OCI-LY7 (cell line): ENCODE data around the gene PRSS2. TPM values are rescaled to one million over a fixed set of nuclear protein-coding genes. Genes with fewer than 3 reads are reported as not detected.

ENCODE experiments used
- BruUV-seq: library from RNA; stranded (reverse); fragments of 400-500 nt; replicated peaks from 2 replicates; lab custom pipeline; 2021; lab: Mats Ljungman, UMichigan
- CTCF ChIA-PET: fragments of 300-600 bp; sonication (Branson Sonifier 250); formaldehyde crosslinking; loops from one replicate; lab custom pipeline; 2022; ENCODE audit warnings: antibody characterized with exemption; ENCODE audit not compliant: unreplicated experiment; lab: Charles Lee
- POLR2A ChIA-PET: fragments of 300-600 bp; sonication (Branson Sonifier 250); formaldehyde crosslinking; loops from one replicate; lab custom pipeline; 2022; ENCODE audit warnings: antibody characterized with exemption; lab: Charles Lee
- DNase-seq: peaks from one replicate; pipeline ENCODE4 v3.0.0-alpha.2; 2015; ENCODE audit warnings: low spot score
- H2AFZ ChIP-seq: fragments of 200-600 bp; sonication (generic), shearing (Covaris generic); 2 replicates; pipeline ENCODE4 v1.6.1; 2014; ENCODE audit warnings: mild to moderate bottlenecking, antibody characterized with exemption, low read length, moderate library complexity
- H3K27ac ChIP-seq: fragments of 200-600 bp; sonication (generic); 2 replicates; pipeline ENCODE4 v1.5.1; 2014; ENCODE audit warnings: mixed run types, low read depth, mild to moderate bottlenecking, moderate library complexity, low read length, inconsistent platforms; ENCODE audit not compliant: poor library complexity, severe bottlenecking
- H3K36me3 ChIP-seq: fragments of 200-600 bp; sonication (generic); 2 replicates; pipeline ENCODE4 v1.6.1; 2014; ENCODE audit warnings: mild to moderate bottlenecking, antibody characterized with exemption, low read length, moderate library complexity, mixed read lengths; ENCODE audit not compliant: insufficient read depth
- H3K4me1 ChIP-seq: fragments of 200-600 bp; sonication (generic); 2 replicates; pipeline ENCODE4 v1.5.1; 2014; ENCODE audit warnings: mild to moderate bottlenecking, low read length; ENCODE audit not compliant: insufficient read depth, poor library complexity, severe bottlenecking
- H3K4me2 ChIP-seq: fragments of 200-600 bp; sonication (generic); 2 replicates; pipeline ENCODE4 v1.6.1; 2014; ENCODE audit warnings: mild to moderate bottlenecking, low read length
- H3K4me3 ChIP-seq: fragments of 200-600 bp; sonication (generic); 2 replicates; pipeline ENCODE4 v1.5.1; 2014; ENCODE audit warnings: mild to moderate bottlenecking, low read depth, low read length; ENCODE audit not compliant: poor library complexity, severe bottlenecking
- H3K79me2 ChIP-seq: fragments of 200-600 bp; sonication (generic); 2 replicates; pipeline ENCODE4 v1.6.1; 2016; ENCODE audit warnings: low read depth, mild to moderate bottlenecking, low read length, moderate library complexity, mixed read lengths; ENCODE audit not compliant: insufficient read depth
- H3K9me2 ChIP-seq: fragments of 200-600 bp; sonication (generic); 2 replicates; pipeline ENCODE4 v1.6.1; 2016; ENCODE audit warnings: mild to moderate bottlenecking, low read length, mixed read lengths; ENCODE audit not compliant: insufficient read depth
- H3K9me3 ChIP-seq: fragments of 200-600 bp; sonication (generic); 2 replicates; pipeline ENCODE4 v1.6.1; 2014; ENCODE audit warnings: mild to moderate bottlenecking, mixed run types, low read length, mixed read lengths
- H4K20me1 ChIP-seq: fragments of 200-600 bp; sonication (generic); 2 replicates; pipeline ENCODE4 v1.6.1; 2014; ENCODE audit warnings: mild to moderate bottlenecking, antibody characterized with exemption, low read length, moderate library complexity, mixed read lengths; ENCODE audit not compliant: insufficient read depth
- EZH2phosphoT487 ChIP-seq: fragments of 200-600 bp; sonication (generic); IDR thresholded peaks from 2 replicates; pipeline ENCODE4 v1.6.1; 2018; ENCODE audit warnings: low read depth, borderline replicate concordance, mild to moderate bottlenecking, mixed run types, antibody characterized with exemption, low read length, moderate library complexity, mixed read lengths
- intact Hi-C: fragments of 100-400 bp; cut with micrococcal nuclease; formaldehyde crosslinking; loops from one replicate; pipeline ENCODE4 v1.10.0; 2022; ENCODE audit not compliant: unreplicated experiment
- total RNA-seq, 2 experiments: library from RNA; depleted of rRNA in 1 of 2; stranded (reverse); fragments of >200 nt in 1 of 2; shearing (Covaris generic) in 1 of 2; gene quantifications; 2 replicates each; pipeline ENCODE4 v1.2.3, GENCODE V29; 2014 to 2022
- TF ChIP-seq, protein P1 (sequence below): fragments of 200-600 bp; sonication (generic); conservative IDR thresholded peaks from 2 replicates; pipeline ENCODE4 v1.5.1; 2014; ENCODE audit warnings: mild to moderate bottlenecking, antibody characterized with exemption, low read length, moderate library complexity, mixed read lengths

Gene PRSS2
- total RNA-seq, 2 experiments from 2014 or later, result 0.60 to 1.1 TPM

DNA sequence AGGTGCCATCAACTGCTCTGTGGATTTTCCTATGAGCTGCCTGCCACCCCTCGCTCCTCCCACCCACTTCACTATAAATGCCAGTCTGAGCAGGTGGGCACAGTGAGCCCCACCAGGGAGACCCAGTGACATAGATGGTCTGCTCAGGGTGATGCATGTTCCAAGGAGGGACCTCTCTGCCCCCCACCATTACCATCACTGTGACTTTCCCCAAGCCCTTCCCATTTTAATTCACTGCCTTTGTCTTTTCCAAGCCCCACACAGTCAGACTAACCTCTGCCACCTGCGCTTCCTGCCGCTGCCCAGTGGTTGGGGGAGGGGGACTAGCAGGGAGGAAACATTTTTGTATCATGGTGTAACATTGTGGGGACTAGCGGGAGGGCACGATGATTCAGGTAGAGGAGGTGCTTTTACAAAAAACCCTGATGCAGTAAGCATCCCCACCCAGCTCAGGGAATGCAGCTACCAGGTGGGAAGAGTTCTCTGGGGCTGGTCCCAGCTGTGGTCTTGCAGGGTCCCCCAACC, 24.6 kb downstream of the PRSS2 start:
- Histone ChIP-seq H3K4me3 (peak overlapping the region; percentile 81), H3K36me3 (peaks cover 22% of the 10 kb centered on the region; the same call in 1 of the 2 replicates), H3K79me2 (peaks cover 48% of the 10 kb centered on the region; the same call in 1 of the 2 replicates), H3K27ac (peak overlapping the region; percentile 88), H2AFZ (peak overlapping the region; percentile 3; the same call in 1 of the 2 replicates), H3K9me2 (no peaks in the 10 kb centered on the region), H3K4me1 (peaks cover 78% of the 10 kb centered on the region), H3K9me3 (no peaks in the 10 kb centered on the region), H4K20me1 (no peaks in the 10 kb centered on the region), H3K4me2 (peak overlapping the region; percentile 89)
- CTCF ChIA-PET, result interaction anchor here (1.8 to 5.7 kb wide), 2 partner anchors 12 to 13 kb away, joined by 9 to 90 read pairs; no protein-coding TSS in a partner anchor
- no TSS peak for BruUV-seq
- POLR2A ChIA-PET, result interaction anchor here (0.9 to 19.1 kb wide), 6 partner anchors 10 to 316 kb away, joined by 3 to 666 read pairs (median 5); partner anchors contain the start of gene PRSS2
- TF ChIP-seq, protein P1, sequence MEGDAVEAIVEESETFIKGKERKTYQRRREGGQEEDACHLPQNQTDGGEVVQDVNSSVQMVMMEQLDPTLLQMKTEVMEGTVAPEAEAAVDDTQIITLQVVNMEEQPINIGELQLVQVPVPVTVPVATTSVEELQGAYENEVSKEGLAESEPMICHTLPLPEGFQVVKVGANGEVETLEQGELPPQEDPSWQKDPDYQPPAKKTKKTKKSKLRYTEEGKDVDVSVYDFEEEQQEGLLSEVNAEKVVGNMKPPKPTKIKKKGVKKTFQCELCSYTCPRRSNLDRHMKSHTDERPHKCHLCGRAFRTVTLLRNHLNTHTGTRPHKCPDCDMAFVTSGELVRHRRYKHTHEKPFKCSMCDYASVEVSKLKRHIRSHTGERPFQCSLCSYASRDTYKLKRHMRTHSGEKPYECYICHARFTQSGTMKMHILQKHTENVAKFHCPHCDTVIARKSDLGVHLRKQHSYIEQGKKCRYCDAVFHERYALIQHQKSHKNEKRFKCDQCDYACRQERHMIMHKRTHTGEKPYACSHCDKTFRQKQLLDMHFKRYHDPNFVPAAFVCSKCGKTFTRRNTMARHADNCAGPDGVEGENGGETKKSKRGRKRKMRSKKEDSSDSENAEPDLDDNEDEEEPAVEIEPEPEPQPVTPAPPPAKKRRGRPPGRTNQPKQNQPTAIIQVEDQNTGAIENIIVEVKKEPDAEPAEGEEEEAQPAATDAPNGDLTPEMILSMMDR, result no peak
- no peak for TF ChIP-seq EZH2phosphoT487
- peak; percentile 77 for DNase-seq
- intact Hi-C loops, result no loop called here

DNA sequence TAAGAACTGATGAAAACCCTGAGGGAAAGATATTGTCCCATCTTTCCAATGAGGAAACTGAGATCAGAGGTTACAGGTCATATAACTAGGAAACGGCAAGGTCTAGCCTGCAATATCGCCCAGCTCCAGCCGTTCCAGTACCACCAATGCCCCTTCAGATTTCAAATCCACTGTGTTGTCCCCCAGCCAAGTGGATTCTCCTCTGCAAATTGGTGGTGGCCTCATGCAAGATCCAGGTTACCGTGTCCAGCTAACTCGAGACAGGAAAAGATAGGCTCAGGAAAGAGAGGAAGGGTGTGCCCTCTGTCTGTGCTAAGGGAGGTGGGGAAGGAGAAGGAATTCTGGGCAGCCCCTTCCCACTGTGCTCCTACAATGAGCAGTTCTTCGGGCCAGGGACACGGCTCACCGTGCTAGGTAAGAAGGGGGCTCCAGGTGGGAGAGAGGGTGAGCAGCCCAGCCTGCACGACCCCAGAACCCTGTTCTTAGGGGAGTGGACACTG, 25.3 kb downstream of the PRSS2 start:
- peaks cover 50% of the 10 kb centered on the region; the same call in 1 of the 2 replicates for H3K79me2 ChIP-seq

More for the DNA sequence above, 25.3 kb downstream of the PRSS2 start:
- TF ChIP-seq EZH2phosphoT487, result no peak
- TF ChIP-seq, protein P1, result no peak
- intact Hi-C loops, result no loop called here
- H4K20me1 ChIP-seq, result no peaks in the 10 kb centered on the region
- H3K36me3 ChIP-seq, result peaks cover 28% of the 10 kb centered on the region; the same call in 1 of the 2 replicates
- DNase-seq, result peak; percentile 47
- H3K4me3 ChIP-seq, result peak overlapping the region; percentile 81
- H2AFZ ChIP-seq, result no peak overlapping the region; the same call in 1 of the 2 replicates
- H3K4me1 ChIP-seq, result peaks cover 78% of the 10 kb centered on the region
- H3K4me2 ChIP-seq, result peak overlapping the region; percentile 89
- TSS peak; percentile 34 for BruUV-seq
- H3K9me3 ChIP-seq, result no peaks in the 10 kb centered on the region
- peak overlapping the region; percentile 88 for H3K27ac ChIP-seq
- no peaks in the 10 kb centered on the region for H3K9me2 ChIP-seq
- POLR2A ChIA-PET, result interaction anchor here (0.9 to 19.1 kb wide), 7 partner anchors 10 to 316 kb away, joined by 3 to 666 read pairs (median 4); partner anchors contain the start of gene PRSS2
- CTCF ChIA-PET, result interaction anchor here (1.8 to 5.7 kb wide), 2 partner anchors 13 kb away, joined by 9 to 90 read pairs; no protein-coding TSS in a partner anchor
